Right forelimb (tissue), 1 donor: ENCODE measurements around the gene VRK2.

Source experiments
- DNase-seq: peaks from one replicate; pipeline ENCODE4 v3.0.0-alpha.2; 2018

VRK2 gene

GRCh38 chr2:58046585-58047372 is at the start of gene VRK2:
Gene VRK2, plus strand, starts transcription at chr2:58046806. Its CDS starts 2,026 bp downstream, at chr2:58048832.
- peak; percentile 90 for DNase-seq

- no peak for DNase-seq
Observed at GRCh38 chr2:58006256-58006951, 40.2 kb upstream of the VRK2 start.

DNA sequence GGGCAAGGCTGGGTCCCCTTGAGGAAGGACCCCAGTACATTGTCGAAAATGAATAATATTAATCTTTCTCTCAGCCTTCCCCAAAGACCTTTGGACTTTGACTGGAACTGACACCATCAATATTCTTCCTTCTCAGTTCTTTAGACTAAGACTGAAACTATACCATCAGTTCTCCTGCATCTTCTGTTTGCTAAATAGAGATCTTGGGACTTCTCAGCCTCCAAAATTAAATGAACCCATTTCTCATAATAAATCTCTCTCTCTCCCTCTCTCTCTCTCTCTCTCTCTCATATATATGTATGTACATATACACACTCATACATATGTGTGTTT is 39.7 kb upstream of the VRK2 start:
- DNase-seq, result no peak

- no peak for DNase-seq
Observed at GRCh38 chr2:58010599-58010998, 36.0 kb upstream of the VRK2 start.

GRCh38 chr2:58019229-58019628 is 27.4 kb upstream of the VRK2 start:
- no peak for DNase-seq

DNA sequence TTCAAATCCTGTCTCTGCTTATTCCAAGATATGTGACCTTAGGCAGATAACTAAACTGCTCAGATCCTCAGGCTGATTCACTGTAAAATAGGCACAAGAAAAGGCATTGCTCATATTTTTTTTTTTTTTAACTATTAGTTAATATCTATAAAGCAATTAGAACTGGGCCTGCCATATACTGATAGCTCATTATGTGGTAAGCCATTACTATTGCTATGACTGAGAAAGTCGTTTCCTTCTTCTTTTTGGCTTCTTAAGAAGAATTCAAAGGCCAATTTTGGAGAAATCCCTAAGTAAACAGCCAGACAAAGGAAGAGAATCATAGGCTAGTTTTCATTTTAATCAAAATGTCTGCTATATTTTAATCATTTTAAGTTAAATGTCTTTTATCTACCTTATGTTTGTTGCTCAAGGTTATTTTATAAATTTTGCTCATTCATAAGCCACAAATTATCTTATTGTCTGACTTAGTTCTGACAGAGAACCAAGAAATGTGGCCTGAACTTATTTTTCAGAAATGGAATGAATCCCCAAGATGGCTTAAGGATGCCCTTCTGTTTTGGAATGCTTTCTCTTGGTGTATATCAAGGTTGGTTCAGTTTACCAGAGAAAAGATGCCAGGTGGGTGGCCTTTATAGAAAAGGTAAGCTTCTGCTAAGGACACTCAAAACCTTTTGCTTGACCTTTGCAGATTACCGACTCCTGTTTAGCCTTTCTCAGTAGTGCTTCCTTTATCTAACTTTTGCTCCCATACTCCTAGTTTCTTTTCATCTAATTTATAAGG is 21.3 kb upstream of the VRK2 start:
- DNase-seq, result no peak

- no peak for DNase-seq
Observed at GRCh38 chr2:58027029-58027428, 19.6 kb upstream of the VRK2 start.

GRCh38 chr2:58030771-58031170 is 15.8 kb upstream of the VRK2 start:
- DNase-seq, result no peak

DNA sequence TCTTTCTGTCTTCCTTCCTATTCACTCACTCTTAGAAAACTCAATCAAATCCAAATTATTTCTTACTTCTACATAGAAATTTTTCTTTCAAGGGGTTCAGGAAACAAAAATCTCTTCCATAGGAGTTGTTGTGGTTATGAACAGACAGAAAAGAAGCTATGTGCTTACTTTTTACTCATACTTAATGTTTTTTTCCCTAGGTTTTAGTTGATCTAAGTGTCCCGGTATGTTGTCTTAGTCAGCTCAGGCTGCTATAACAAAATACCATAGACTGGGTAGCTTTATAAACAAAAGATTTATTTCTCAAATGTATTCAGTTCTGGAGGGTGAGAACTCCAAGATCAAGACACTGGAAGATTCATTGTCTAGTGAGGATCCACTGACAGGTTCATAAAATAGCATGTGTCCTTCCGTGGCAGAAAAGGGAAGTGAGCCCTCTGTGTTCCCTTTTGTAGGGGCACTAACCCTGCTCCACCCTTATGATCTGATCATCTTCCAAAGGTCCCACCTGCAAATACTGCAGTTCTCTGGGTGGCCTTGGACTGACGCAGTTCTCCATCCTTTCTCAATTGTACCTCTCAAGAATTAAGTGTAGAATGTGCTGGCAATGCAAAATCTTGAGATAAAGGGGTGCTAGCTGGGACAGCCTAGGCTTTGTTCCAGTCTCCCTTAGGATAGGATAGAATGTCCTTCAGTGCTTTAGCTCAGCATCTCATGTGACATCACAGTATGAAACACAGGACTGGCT is 14.4 kb upstream of the VRK2 start:
- no peak for DNase-seq

- DNase-seq, result no peak
Observed at GRCh38 chr2:58032764-58033080, 13.9 kb upstream of the VRK2 start.

DNA sequence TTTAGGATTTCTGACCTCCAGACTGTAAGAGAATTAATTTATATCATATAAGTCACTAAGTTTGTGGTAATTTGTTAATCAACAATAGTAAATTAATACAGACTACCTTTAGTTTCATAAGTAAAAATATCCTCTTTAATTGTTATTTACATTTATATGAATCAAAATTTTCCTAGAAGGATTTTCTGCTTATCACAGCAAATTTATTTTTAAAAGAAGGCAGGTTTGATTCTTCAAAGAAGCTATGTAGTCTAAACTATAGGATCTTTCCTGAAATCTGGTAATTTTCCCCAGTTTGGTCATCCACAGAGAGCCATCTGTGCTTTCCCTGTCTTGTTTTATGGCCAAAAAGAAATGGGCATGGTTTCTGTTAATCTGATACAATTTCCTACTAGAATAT is 13.1 kb upstream of the VRK2 start:
- no peak for DNase-seq

DNA sequence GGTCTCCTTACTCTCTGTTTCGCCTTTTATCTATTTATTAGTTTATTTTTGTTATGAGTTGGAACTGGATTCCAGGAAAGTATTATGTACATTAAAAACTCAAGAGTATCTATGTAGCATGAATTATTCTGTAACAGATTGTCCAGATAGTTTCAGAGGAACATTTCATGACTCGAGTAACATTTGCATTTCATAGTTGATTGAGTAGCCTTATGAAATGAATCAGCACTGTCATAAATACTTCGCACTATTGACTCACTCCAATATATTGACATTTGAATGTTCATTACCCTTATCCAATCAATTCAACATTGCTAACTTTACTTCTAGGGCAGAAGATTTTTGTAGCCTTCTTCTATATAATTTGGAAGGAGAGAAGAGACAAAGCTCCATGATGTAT is 11.3 kb upstream of the VRK2 start:
- DNase-seq, result no peak

DNA sequence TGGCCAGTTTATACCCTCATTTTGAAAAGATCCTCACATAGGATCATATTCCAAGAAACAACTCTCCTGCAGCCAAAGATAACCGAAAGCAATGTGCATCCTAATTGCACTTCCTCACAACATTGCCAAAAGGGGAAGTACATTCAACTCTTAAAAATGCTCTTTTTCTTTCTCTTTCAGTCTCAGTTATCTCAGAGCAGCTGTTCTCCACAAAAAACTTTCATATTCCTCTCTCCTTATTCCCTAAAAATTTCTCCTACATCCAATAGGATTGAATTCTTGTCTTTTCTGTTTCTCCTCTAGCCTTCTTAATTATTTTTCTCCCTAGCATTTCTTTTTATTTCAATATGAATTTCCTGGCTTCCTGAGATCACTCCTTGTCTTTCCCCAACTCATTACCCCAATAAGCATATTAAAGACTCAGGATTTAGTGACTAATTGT is 7.4 kb upstream of the VRK2 start:
- DNase-seq, result no peak

- no peak for DNase-seq
Observed at GRCh38 chr2:58042486-58042970, 4.1 kb upstream of the VRK2 start.

DNA sequence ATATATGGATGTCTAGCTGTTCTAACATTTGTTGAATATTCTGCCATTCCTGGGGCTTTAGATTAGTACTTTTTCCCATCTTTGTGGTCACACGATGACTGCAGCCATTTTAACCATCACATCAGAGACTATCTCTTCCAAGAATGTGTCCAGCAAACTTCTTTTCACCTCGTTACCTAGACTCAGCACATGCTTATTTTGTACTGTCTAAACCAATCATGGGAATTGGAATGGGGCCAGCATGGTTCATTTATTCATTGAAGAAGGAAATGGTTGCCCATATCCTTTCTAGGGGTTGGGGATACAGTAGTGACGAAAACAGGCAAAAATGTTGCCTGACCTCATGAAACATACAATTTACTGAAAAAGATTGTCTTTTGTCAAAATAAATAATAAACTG is 2.5 kb upstream of the VRK2 start:
- DNase-seq, result no peak

GRCh38 chr2:58045580-58046334 is 849 bp upstream of the VRK2 start:
- no peak for DNase-seq

GRCh38 chr2:58046335-58046584 is 346 bp upstream of the VRK2 start:
- no peak for DNase-seq

DNA sequence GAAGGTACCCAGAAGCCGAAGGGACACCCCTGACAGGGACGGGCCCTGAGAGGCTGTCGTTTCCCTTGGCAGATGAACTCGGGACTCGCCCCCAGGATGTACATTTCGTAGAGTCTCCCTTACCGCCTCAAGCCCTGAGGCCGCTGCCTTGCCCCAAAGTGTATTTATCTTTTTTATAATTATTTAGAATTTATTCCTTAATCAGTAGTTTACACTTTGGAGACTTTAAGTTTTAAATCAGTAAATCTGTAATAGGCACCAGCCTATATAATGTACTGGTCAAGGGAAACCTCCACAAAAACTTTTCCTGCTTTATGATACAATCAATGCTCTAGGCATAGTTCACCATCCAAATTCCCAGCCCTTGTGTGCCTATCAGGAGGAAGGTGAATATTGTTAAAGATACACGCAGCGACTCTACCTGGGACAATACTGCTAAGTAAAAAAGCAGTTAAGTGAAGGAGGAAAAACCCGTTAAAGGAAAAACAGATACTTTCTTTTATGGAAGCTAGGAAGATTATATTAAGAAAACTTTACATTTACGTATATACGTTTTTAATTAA is 848 bp downstream of the VRK2 start:
- DNase-seq, result no peak

DNA sequence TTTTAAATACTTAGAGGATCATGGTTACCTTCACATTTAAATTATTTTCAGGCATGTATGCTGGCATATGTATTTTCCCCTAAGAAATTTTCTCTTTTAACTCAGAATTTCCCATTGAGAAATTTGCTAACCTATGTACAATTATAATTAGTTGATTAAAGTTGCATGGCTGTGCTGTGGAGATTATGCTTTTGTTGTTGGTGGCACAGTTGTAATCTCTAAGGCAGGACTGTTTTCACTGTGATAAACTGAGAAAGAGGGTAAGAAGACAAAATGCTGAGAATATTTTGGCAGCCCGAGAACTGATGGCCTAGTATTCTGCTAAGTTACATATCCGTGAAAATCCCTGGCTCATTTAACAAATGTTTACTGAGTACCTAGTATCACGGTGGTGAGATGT is 1.4 kb downstream of the VRK2 start:
- DNase-seq, result no peak

DNA sequence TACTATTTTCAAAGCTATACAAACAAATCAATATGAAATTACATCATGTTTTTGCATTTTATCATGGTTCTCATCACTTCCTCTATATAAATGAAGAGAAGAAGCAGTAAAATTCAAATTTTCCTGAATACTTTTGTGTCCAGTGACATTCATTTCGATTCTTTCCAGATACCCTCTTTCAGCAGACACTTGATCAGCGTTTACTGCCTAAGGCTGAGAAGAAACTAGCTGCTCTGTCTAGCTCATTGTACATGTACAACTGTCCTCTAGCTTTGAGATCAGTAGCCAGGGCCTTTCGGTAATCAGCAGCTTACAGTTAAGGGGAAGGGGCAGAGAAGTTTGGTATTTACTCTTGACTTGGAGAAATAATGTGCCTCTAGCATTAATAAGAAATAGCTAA is 4.8 kb downstream of the VRK2 start:
- DNase-seq, result no peak

- DNase-seq, result no peak
Observed at GRCh38 chr2:58052978-58053377, 6.4 kb downstream of the VRK2 start.

DNA sequence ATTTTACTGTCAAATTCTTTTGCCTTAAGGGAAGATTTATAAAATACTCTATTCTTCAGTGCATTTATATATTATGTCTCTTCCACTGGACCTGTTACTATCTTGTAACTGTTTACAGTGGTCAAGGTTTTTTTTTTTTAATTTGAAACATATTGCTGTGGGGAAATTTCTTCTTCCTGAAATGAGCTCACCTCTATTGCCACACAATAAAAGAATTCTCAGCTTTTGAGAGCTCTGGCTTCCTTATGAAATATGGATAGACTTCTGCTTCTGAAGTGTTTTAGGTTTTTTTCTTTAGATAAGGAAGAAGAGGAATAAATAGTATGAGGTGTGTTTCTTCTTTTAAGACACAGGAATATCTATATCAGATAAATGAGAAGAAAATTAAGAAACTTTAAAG is 7.7 kb downstream of the VRK2 start:
- DNase-seq, result no peak
